HG02943 (cell line): ENCODE measurements around the gene HYCC2.
"Not testable (repeated sequence)": the region's sequence is repeated elsewhere in the genome, so short reads cannot be mapped to it uniquely, and the experiment has no call there.

Source experiments
- ATAC-seq: cut with Tn5 transposase; IDR thresholded peaks from one replicate; pipeline ENCODE4 v1.9.1; 2021; ENCODE audit warnings: mild to moderate bottlenecking, low read depth, moderate library complexity; ENCODE audit not compliant: unreplicated experiment

HYCC2 gene

GRCh38 chr2:201071479-201072200 is at the start of gene HYCC2, which contains the start of gene NDUFB3:
HYCC2 (minus strand) TSS chr2:201071671; CDS start chr2:201024009, 47,662 bp downstream.
NDUFB3 (plus strand) TSS chr2:201072001; CDS start chr2:201078883, 6,882 bp downstream.
- ATAC-seq = peak; percentile 98

- ATAC-seq = no peak
Measured at GRCh38 chr2:201118961-201119854, 47.7 kb upstream of the HYCC2 start.

GRCh38 chr2:201118121-201118960 is 46.9 kb upstream of the HYCC2 start:
- peak; percentile 46 for ATAC-seq

GRCh38 chr2:201117735-201118094 is 46.2 kb upstream of the HYCC2 start:
- not testable (repeated sequence) for ATAC-seq

GRCh38 chr2:201116959-201117734 is 45.7 kb upstream of the HYCC2 start:
- ATAC-seq = no peak

- ATAC-seq = peak; percentile 36
Measured at GRCh38 chr2:201116115-201116958, 44.9 kb upstream of the HYCC2 start, which contains the start of gene CFLAR. CFLAR (plus strand) TSS chr2:201116164; CDS start chr2:201129866, 13,702 bp downstream.

- no peak for ATAC-seq
Measured at GRCh38 chr2:201114846-201115245, 43.4 kb upstream of the HYCC2 start.

GRCh38 chr2:201114350-201114749 is 42.9 kb upstream of the HYCC2 start:
- no peak for ATAC-seq

- no peak for ATAC-seq
Measured at GRCh38 chr2:201111096-201111495, 39.6 kb upstream of the HYCC2 start.

- ATAC-seq = no peak
Measured at GRCh38 chr2:201110615-201111014, 39.1 kb upstream of the HYCC2 start.

- no peak for ATAC-seq
Measured at GRCh38 chr2:201109186-201109585, 37.7 kb upstream of the HYCC2 start.

- no peak for ATAC-seq
Measured at GRCh38 chr2:201108341-201108740, 36.9 kb upstream of the HYCC2 start.

GRCh38 chr2:201107624-201108023 is 36.2 kb upstream of the HYCC2 start:
- ATAC-seq = no peak

GRCh38 chr2:201105759-201106158 is 34.3 kb upstream of the HYCC2 start:
- ATAC-seq = no peak

GRCh38 chr2:201100497-201100896 is 29.0 kb upstream of the HYCC2 start:
- ATAC-seq = no peak

GRCh38 chr2:201093573-201093972 is 22.1 kb upstream of the HYCC2 start:
- ATAC-seq = no peak

GRCh38 chr2:201090574-201090973 is 19.1 kb upstream of the HYCC2 start:
- no peak for ATAC-seq

- ATAC-seq = no peak
Measured at GRCh38 chr2:201084863-201085262, 13.4 kb upstream of the HYCC2 start.

- ATAC-seq = no peak
Measured at GRCh38 chr2:201074996-201075395, 3.5 kb upstream of the HYCC2 start.
